ENCODE results near the gene DNAAF1.

DNA sequence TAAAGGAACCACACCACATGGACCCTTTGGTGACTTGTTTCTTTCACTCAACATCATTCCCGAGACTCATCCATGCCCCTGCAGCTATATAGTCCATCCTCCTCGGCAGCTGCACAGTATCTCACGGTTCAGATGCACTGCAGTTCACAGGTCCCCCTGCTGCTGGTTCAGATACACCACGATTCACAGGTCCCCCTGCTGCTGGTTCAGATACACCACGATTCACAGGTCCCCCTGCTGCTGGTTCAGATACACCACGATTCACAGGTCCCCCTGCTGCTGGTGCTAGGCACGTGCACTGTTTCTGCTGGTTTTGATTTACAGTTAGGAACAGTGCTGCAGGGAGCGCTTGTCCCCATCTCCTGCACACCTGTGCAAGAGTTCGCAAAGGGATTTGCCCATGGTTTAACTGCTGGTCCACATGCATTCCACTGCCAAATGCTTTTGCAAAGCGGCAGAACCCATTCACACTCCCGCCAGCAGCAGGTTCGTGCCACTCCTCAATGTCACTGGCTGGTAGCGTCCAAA, 3.9 kb upstream of the DNAAF1 start:
- TF ChIP-seq, protein P1, sequence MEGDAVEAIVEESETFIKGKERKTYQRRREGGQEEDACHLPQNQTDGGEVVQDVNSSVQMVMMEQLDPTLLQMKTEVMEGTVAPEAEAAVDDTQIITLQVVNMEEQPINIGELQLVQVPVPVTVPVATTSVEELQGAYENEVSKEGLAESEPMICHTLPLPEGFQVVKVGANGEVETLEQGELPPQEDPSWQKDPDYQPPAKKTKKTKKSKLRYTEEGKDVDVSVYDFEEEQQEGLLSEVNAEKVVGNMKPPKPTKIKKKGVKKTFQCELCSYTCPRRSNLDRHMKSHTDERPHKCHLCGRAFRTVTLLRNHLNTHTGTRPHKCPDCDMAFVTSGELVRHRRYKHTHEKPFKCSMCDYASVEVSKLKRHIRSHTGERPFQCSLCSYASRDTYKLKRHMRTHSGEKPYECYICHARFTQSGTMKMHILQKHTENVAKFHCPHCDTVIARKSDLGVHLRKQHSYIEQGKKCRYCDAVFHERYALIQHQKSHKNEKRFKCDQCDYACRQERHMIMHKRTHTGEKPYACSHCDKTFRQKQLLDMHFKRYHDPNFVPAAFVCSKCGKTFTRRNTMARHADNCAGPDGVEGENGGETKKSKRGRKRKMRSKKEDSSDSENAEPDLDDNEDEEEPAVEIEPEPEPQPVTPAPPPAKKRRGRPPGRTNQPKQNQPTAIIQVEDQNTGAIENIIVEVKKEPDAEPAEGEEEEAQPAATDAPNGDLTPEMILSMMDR (IDR thresholded peaks at IDR 0.05; ENCODE audit: low read depth, low read length, poor library complexity, severe bottlenecking): peak; percentile 63
- TF ChIP-seq EZH2phosphoT487 (IDR thresholded peaks at IDR 0.05; ENCODE audit: borderline replicate concordance, low read length): no peak
